SK-N-SH treated with all-trans-retinoic acid at 6 μM for 48 hours (cell line): ENCODE measurements around the gene GSDMA.

Source experiments
- ARNTL ChIP-seq: fragments of 450-650 bp; formaldehyde crosslinking; IDR thresholded peaks from 2 replicates; pipeline ENCODE4 v1.5.0; 2020; ENCODE audit warnings: low read depth, mild to moderate bottlenecking, moderate library complexity, borderline replicate concordance
- PATZ1 ChIP-seq: fragments of 250-450 bp; sonication (Bioruptor Pico); IDR thresholded peaks from 2 replicates; pipeline ENCODE4 v1.8.0; 2020; ENCODE audit warnings: mild to moderate bottlenecking, moderate library complexity, borderline replicate concordance
- ZFP3 ChIP-seq: fragments of 250-450 bp; sonication (Bioruptor Pico); IDR thresholded peaks from 2 replicates; pipeline ENCODE4 v1.5.0; 2020; ENCODE audit warnings: mild to moderate bottlenecking, moderate library complexity
- ZNF70 ChIP-seq: fragments of 450-650 bp; formaldehyde crosslinking; IDR thresholded peaks from 2 replicates; pipeline ENCODE4 v1.5.0; 2020; ENCODE audit warnings: mild to moderate bottlenecking, moderate library complexity
- ZNF8 ChIP-seq: fragments of 450-650 bp; formaldehyde crosslinking; IDR thresholded peaks from 2 replicates; pipeline ENCODE4 v1.5.0; 2020; ENCODE audit warnings: mild to moderate bottlenecking, moderate library complexity

GRCh38 chr17:39996162-39996561 is 33.4 kb downstream of the GSDMA start:
- TF ChIP-seq ZFP3 (no peak), ZNF8 (CRISPR knock-in tag) (no peak), PATZ1 (CRISPR knock-in tag) (no peak), ZNF70 (CRISPR knock-in tag) (no peak), ARNTL (CRISPR knock-in tag) (no peak)
